Panc1 (cell line): ENCODE results near the gene DENND11.

ENCODE experiments used
- SIN3A ChIP-seq: IDR thresholded peaks from 2 replicates; pipeline ENCODE4 v1.6.1; 2012; ENCODE audit warnings: low read depth, mild to moderate bottlenecking, low read length, moderate library complexity, borderline replicate concordance; ENCODE audit not compliant: insufficient read depth
- TF ChIP-seq, protein P1 (sequence below): fragments of 450-650 bp; IDR thresholded peaks from 2 replicates; pipeline ENCODE4 v1.5.1; 2017; ENCODE audit warnings: mild to moderate bottlenecking

DNA sequence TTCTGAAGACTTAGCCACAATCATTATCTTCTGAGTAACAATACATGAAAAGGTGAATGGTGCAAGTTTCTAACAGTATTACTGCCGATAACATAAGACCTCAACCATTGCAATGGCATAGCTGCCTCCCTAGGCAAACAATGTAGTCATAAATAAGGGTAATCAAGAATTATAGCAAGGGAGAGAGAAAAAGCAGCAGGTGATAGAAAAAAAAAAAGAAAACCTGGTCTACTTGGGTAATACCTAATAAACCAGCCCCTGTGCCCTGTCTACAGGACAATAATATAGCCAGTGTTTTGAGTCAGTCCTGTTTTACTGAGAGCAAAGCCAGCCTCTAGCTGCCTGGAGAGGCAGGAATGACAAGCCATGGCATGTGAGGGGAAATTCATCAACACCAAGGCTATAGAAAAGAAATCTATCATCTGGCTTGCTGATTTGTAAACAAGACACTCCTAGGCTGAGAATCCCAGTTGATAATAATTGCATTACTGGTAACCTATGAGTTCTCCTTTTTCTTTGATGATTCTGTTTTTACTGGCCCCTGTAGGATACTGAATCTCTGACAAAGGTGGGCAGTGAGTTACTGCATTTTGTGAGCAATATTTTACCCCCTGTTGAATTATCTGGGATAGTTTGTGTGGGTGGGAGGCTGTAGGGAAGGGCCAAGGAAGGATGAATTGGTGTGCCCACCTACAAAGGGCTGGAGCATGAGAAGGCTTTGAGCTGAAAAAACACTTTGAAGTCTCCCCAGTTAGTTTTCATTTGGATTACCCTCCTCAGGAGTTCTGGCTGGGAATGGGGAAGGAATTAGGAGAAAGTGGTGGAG lies 4.5 kb upstream of the DENND11 start:
- TF ChIP-seq SIN3A: no peak
- TF ChIP-seq, protein P1, sequence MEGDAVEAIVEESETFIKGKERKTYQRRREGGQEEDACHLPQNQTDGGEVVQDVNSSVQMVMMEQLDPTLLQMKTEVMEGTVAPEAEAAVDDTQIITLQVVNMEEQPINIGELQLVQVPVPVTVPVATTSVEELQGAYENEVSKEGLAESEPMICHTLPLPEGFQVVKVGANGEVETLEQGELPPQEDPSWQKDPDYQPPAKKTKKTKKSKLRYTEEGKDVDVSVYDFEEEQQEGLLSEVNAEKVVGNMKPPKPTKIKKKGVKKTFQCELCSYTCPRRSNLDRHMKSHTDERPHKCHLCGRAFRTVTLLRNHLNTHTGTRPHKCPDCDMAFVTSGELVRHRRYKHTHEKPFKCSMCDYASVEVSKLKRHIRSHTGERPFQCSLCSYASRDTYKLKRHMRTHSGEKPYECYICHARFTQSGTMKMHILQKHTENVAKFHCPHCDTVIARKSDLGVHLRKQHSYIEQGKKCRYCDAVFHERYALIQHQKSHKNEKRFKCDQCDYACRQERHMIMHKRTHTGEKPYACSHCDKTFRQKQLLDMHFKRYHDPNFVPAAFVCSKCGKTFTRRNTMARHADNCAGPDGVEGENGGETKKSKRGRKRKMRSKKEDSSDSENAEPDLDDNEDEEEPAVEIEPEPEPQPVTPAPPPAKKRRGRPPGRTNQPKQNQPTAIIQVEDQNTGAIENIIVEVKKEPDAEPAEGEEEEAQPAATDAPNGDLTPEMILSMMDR: no peak
